ENCODE measurements around the gene SLC5A10.

DNA sequence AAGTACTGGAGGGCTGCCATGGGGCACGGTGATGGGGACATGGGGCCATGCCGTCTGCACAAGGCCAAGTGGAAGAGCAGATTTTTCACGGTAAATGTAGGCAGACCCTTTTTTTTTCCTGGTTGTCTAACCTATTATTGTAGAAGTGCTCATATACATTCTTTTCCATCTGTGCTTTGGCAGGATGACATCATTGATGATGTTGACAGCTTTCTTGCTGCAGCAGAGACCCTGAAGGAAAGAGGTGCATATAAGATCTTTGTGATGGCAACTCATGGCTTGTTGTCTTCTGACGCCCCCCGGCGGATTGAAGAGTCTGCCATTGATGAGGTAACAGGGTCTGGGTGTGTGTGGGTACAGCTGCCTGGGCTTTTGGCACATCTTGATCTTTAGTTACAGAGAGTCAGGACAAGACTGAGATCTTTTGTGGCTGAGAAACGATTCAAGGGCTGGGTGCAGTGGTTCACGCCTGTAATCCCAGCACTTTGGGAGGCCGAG, 23.3 kb upstream of the SLC5A10 start:
- TF ChIP-seq, protein P1, sequence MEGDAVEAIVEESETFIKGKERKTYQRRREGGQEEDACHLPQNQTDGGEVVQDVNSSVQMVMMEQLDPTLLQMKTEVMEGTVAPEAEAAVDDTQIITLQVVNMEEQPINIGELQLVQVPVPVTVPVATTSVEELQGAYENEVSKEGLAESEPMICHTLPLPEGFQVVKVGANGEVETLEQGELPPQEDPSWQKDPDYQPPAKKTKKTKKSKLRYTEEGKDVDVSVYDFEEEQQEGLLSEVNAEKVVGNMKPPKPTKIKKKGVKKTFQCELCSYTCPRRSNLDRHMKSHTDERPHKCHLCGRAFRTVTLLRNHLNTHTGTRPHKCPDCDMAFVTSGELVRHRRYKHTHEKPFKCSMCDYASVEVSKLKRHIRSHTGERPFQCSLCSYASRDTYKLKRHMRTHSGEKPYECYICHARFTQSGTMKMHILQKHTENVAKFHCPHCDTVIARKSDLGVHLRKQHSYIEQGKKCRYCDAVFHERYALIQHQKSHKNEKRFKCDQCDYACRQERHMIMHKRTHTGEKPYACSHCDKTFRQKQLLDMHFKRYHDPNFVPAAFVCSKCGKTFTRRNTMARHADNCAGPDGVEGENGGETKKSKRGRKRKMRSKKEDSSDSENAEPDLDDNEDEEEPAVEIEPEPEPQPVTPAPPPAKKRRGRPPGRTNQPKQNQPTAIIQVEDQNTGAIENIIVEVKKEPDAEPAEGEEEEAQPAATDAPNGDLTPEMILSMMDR (IDR thresholded peaks at IDR 0.05) = no peak
- no peak for TF ChIP-seq POLR2A (IDR thresholded peaks at IDR 0.05)
- no peak for TF ChIP-seq POLR2AphosphoS5 (IDR thresholded peaks at IDR 0.05)

All from gastroesophageal sphincter (tissue), 3 donors.